Stimulated activated naive CD8-positive, alpha-beta T cell treated with anti-CD3 and anti-CD28 coated beads, Interleukin-15, Interleukin-2, amounts not matched to agents 100 ng/mL and 50 ng/mL, for 24 hours (primary cell): ENCODE measurements around the gene CD48.
"Not testable (repeated sequence)": the region's sequence is repeated elsewhere in the genome, so short reads cannot be mapped to it uniquely, and the experiment has no call there.

ENCODE experiments used
- H3K27ac Mint-ChIP-seq: one replicate; pipeline ENCODE4 v1.8.0; 2021; ENCODE audit warnings: mild to moderate bottlenecking, mixed read lengths
- H3K27me3 Mint-ChIP-seq: one replicate; pipeline ENCODE4 v1.8.0; 2021; ENCODE audit warnings: mixed read lengths
- H3K36me3 Mint-ChIP-seq: one replicate; pipeline ENCODE4 v1.8.0; 2021; ENCODE audit warnings: low read depth, mixed read lengths
- H3K4me1 Mint-ChIP-seq: one replicate; pipeline ENCODE4 v1.8.0; 2021; ENCODE audit warnings: low read depth, mixed read lengths
- H3K4me3 Mint-ChIP-seq: one replicate; pipeline ENCODE4 v1.8.0; 2021; ENCODE audit warnings: mild to moderate bottlenecking, mixed read lengths
- H3K9me3 Mint-ChIP-seq: one replicate; pipeline ENCODE4 v1.8.0; 2021; ENCODE audit warnings: mixed read lengths

The CD48 gene

GRCh38 chr1:160712525-160713080 is 981 bp upstream of the CD48 start:
- H3K4me3 Mint-ChIP-seq, H3K9me3 Mint-ChIP-seq, H3K27me3 Mint-ChIP-seq, H3K27ac Mint-ChIP-seq, H3K36me3 Mint-ChIP-seq: not testable (repeated sequence)
- peaks cover 56% of the 10 kb centered on the region for H3K4me1 Mint-ChIP-seq

DNA sequence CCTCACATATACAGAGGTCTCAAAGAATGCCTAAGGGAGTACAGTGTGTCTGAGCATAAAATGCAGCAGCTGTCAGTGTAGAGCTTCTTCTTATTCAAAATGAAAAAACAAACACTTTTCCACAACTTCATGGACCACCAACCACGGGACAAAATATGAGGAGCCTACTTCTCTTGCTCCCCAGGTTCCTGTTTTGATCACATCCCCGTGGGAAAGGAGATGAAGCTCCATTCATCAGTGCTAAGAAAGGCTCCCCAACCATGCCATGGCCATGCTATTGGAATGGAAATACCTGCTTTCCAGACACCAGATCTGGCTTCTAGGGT is 383 bp downstream of the CD48 start:
- no peaks in the 10 kb centered on the region for H3K36me3 Mint-ChIP-seq
- no peak overlapping the region for H3K27ac Mint-ChIP-seq
- H3K27me3 Mint-ChIP-seq = no peaks in the 10 kb centered on the region
- no peak overlapping the region for H3K4me3 Mint-ChIP-seq
- peaks cover 43% of the 10 kb centered on the region for H3K4me1 Mint-ChIP-seq
- H3K9me3 Mint-ChIP-seq = no peaks in the 10 kb centered on the region

DNA sequence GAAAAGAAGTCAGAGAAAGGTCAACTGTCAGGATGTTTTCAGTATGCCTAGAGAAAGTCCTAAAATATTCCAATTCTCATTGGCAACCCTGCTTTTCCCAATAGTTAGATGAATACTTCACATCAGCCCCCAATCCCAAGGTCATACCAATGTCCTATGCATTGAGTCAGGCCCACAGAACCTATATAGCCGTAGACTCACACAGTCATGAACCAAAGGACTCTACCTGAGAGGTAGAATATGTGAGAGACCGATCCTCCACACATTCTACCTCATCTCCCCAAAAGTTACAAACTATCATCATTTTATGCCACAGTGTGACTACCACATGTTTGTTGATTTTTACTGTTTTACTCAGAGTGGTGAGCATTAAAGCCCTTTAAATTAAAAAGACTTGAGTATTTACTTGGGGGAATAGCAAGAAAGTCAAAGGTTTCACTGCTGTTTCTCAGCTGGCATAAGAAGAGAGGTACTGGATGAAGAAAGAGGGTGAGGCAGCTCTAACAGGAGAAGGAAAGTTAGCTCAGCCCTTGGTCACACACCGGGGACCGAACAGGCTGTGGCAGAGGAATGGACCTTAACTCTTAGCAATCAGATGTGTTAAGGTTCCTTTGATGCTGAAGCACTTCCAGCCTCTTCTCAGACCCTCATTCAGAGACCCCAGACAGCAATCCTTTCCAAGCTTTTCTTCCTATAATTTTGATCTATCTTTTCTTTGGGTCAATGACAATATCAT is 937 bp downstream of the CD48 start:
- Mint-ChIP-seq H3K27ac (no peak overlapping the region), H3K9me3 (no peaks in the 10 kb centered on the region), H3K36me3 (no peaks in the 10 kb centered on the region), H3K27me3 (no peaks in the 10 kb centered on the region), H3K4me3 (no peak overlapping the region), H3K4me1 (peaks cover 39% of the 10 kb centered on the region)

DNA sequence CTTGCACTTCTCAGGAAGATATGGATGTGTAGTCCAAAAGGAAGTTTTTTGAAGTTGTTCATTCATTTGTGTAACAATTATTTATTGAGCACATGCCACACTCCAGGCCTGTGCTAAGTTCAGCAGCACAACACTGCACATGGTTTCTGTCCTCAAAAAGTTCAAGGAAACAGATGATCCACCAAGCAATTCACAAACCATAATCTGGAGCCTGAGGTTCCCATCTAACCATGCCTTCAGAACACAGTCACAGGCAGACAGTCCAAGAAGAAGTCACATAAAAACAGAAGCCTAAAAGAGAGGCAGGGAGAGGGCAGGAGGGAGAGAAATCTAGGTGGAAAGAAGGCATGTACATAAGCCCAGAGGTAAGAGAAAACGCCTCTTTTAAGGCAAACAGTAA is 1.9 kb downstream of the CD48 start:
- Mint-ChIP-seq H3K27me3 (no peaks in the 10 kb centered on the region), H3K36me3 (no peaks in the 10 kb centered on the region), H3K4me3 (no peak overlapping the region), H3K4me1 (peaks cover 31% of the 10 kb centered on the region), H3K9me3 (no peaks in the 10 kb centered on the region), H3K27ac (no peak overlapping the region)

DNA sequence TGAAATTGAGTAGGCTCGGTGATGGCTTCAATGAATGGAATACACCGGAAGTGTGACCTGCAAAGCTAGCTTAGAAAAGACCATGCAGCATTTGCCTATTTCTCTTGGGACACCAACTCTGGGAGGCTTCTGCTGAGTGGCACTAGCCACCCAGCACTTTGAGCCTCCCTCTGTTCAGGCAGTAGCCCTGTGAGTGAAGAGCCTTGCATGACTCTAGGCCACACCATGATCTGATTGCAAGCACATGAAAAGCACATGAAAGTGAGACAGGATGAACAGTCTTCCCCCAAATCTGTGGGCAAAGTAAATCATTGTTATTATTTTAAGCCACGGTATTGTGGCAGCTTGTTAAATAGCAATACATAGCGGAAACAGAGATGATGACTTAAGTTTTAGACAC is 2.8 kb downstream of the CD48 start:
- H3K4me1 Mint-ChIP-seq = peaks cover 22% of the 10 kb centered on the region
- H3K36me3 Mint-ChIP-seq = no peaks in the 10 kb centered on the region
- H3K27me3 Mint-ChIP-seq = no peaks in the 10 kb centered on the region
- no peak overlapping the region for H3K27ac Mint-ChIP-seq
- no peak overlapping the region for H3K4me3 Mint-ChIP-seq
- no peaks in the 10 kb centered on the region for H3K9me3 Mint-ChIP-seq

DNA sequence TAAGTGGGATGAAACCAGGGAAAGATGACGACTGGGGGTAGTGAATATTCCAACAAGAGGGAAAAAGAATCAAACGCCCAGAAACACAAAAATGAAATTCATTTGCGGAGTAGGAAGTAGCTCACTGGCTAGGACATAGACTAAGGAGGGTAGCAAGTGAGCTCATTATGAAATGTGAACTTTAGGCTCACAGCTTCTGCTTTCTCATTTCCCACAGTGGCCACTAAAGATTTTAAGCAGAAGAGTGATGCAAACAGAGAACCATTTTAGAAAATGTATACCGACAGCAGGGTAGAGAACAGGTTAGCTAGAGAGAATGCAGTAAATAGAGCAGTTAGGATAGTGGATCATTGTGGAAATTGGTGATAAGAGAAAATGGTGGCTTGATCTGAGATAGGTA is 3.5 kb downstream of the CD48 start:
- Mint-ChIP-seq H3K9me3 (no peaks in the 10 kb centered on the region), H3K4me3 (no peak overlapping the region)

GRCh38 chr1:160707236-160708064 is 4.2 kb downstream of the CD48 start:
- no peaks in the 10 kb centered on the region for H3K36me3 Mint-ChIP-seq
- no peaks in the 10 kb centered on the region for H3K27me3 Mint-ChIP-seq
- no peaks in the 10 kb centered on the region for H3K9me3 Mint-ChIP-seq
- no peak overlapping the region for H3K27ac Mint-ChIP-seq
- peaks cover 9% of the 10 kb centered on the region for H3K4me1 Mint-ChIP-seq
- H3K4me3 Mint-ChIP-seq = no peak overlapping the region

More for the DNA sequence above, 3.5 kb downstream of the CD48 start:
- no peaks in the 10 kb centered on the region for H3K36me3 Mint-ChIP-seq
- no peaks in the 10 kb centered on the region for H3K27me3 Mint-ChIP-seq
- peaks cover 15% of the 10 kb centered on the region for H3K4me1 Mint-ChIP-seq
- H3K27ac Mint-ChIP-seq = no peak overlapping the region

- H3K4me3 Mint-ChIP-seq = no peak overlapping the region
- H3K4me1 Mint-ChIP-seq = peaks cover under 1% of the 10 kb centered on the region
- H3K27ac Mint-ChIP-seq = no peak overlapping the region
- no peaks in the 10 kb centered on the region for H3K36me3 Mint-ChIP-seq
- H3K9me3 Mint-ChIP-seq = no peaks in the 10 kb centered on the region
- H3K27me3 Mint-ChIP-seq = no peaks in the 10 kb centered on the region
Measured at GRCh38 chr1:160706526-160707235, 4.9 kb downstream of the CD48 start.

DNA sequence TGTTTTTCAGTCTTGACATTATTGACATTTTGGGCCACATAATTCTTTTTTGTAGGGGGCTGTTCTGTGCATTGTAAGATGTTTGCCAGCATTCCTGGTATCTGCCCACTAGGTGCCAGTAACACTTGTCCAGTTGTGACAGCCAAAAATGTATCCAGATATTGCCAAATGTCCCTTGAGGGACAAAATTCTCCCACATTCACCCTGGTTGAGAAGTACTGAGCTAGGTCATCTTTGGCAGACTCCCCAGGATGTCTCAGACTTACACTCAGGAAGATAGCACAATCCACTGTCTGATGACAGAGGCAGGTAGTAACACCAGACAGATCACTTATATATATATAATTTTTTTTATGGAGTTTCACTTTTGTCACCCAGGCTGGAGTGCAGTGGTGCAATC is 5.9 kb downstream of the CD48 start:
- Mint-ChIP-seq H3K4me1 (no peaks in the 10 kb centered on the region), H3K27ac (peak overlapping the region; percentile 73), H3K27me3 (no peaks in the 10 kb centered on the region)

DNA sequence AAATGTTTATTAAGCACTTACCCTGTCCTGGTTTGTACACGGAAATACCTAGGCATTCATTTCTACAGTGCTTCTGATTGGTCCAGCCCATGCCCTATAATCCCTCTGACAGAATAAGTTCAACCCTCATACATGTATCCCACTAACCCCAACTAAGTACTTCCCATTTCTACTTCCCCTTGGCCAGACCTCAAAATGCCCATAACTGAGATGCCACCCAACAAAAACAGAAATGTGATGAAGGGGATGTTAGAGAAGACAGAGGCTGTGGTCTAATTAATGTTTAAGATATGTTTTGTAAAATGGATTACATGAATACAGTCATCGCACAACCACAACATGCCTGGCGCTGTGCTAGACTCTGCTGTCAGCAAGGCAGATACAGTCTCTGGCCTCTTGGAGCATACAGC is 6.4 kb downstream of the CD48 start:
- peak overlapping the region; percentile 73 for H3K27ac Mint-ChIP-seq
- not testable (repeated sequence) for H3K4me3 Mint-ChIP-seq, H3K36me3 Mint-ChIP-seq, H3K9me3 Mint-ChIP-seq, H3K4me1 Mint-ChIP-seq, H3K27me3 Mint-ChIP-seq

More for the DNA sequence above, 5.9 kb downstream of the CD48 start:
- Mint-ChIP-seq H3K4me3 (no peak overlapping the region), H3K9me3 (no peaks in the 10 kb centered on the region), H3K36me3 (peaks cover 2% of the 10 kb centered on the region)

- peaks cover 8% of the 10 kb centered on the region for H3K36me3 Mint-ChIP-seq
- H3K9me3 Mint-ChIP-seq = no peaks in the 10 kb centered on the region
- H3K4me3 Mint-ChIP-seq = no peak overlapping the region
- H3K27me3 Mint-ChIP-seq = no peaks in the 10 kb centered on the region
- H3K4me1 Mint-ChIP-seq = peaks cover 3% of the 10 kb centered on the region
- peak overlapping the region; percentile 78 for H3K27ac Mint-ChIP-seq
Measured at GRCh38 chr1:160704250-160704649, 7.4 kb downstream of the CD48 start.

- Mint-ChIP-seq H3K27ac (peak overlapping the region; percentile 69), H3K27me3 (no peaks in the 10 kb centered on the region), H3K36me3 (peaks cover 24% of the 10 kb centered on the region), H3K4me1 (peaks cover 23% of the 10 kb centered on the region), H3K9me3 (no peaks in the 10 kb centered on the region), H3K4me3 (peak overlapping the region; percentile 29)
Measured at GRCh38 chr1:160702100-160702499, 9.5 kb downstream of the CD48 start.

DNA sequence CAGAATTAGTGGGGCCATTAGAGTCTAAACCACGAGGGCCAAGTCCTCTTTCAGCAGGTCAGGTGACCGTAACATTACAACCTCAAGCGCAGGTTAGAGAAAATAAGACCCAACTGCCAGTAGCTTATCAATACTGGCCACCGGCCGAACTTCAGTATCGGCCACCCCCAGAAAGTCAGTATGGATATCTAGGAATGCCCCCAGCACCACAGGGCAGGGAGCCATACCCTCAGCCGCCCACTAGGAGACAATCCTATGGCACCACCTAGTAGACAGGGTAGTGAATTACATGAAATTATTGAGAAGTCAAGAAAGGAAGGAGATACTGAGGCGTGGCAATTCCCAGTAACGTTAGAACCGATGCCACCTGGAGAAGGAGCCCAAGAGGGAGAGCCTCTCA is 19.2 kb downstream of the CD48 start:
- Mint-ChIP-seq H3K27ac (peak overlapping the region; percentile 79), H3K4me1 (peaks cover 83% of the 10 kb centered on the region), H3K36me3 (peaks cover 68% of the 10 kb centered on the region)
- not testable (repeated sequence) for H3K9me3 Mint-ChIP-seq, H3K4me3 Mint-ChIP-seq, H3K27me3 Mint-ChIP-seq

DNA sequence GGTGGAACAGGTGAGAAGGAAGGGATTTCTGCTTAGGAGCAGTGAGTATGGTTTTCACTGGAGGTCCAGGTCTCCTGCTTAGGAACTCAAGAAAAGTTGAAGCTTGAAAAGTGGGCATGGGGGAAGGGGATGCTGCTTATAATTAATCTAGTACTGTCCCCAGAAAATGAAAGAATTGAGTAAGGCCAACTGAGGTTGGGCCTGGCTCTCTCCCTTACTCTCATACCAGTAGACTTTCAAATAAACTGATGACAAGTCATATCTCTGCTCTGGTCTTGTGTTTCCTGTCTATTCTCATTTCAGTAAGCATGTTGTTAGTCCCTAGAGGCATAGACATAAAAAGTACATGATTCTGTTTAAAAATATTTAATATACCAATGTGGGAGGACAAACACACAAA is 26.4 kb downstream of the CD48 start:
- Mint-ChIP-seq H3K9me3 (no peaks in the 10 kb centered on the region), H3K4me3 (peak overlapping the region; percentile 63), H3K36me3 (peaks cover 96% of the 10 kb centered on the region), H3K27me3 (no peaks in the 10 kb centered on the region), H3K27ac (peak overlapping the region; percentile 92), H3K4me1 (peaks cover 88% of the 10 kb centered on the region)
